Fibroblast of skin of left quadriceps (primary cell): ENCODE data around the gene CHST14.

ENCODE experiments used
- DNase-seq, 2 experiments: peaks; one replicate each; pipeline ENCODE4 v3.0.0-alpha.2; 2013; ENCODE audit warnings: low read depth in 2 of 2

Gene CHST14, protein sequence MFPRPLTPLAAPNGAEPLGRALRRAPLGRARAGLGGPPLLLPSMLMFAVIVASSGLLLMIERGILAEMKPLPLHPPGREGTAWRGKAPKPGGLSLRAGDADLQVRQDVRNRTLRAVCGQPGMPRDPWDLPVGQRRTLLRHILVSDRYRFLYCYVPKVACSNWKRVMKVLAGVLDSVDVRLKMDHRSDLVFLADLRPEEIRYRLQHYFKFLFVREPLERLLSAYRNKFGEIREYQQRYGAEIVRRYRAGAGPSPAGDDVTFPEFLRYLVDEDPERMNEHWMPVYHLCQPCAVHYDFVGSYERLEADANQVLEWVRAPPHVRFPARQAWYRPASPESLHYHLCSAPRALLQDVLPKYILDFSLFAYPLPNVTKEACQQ

DNA sequence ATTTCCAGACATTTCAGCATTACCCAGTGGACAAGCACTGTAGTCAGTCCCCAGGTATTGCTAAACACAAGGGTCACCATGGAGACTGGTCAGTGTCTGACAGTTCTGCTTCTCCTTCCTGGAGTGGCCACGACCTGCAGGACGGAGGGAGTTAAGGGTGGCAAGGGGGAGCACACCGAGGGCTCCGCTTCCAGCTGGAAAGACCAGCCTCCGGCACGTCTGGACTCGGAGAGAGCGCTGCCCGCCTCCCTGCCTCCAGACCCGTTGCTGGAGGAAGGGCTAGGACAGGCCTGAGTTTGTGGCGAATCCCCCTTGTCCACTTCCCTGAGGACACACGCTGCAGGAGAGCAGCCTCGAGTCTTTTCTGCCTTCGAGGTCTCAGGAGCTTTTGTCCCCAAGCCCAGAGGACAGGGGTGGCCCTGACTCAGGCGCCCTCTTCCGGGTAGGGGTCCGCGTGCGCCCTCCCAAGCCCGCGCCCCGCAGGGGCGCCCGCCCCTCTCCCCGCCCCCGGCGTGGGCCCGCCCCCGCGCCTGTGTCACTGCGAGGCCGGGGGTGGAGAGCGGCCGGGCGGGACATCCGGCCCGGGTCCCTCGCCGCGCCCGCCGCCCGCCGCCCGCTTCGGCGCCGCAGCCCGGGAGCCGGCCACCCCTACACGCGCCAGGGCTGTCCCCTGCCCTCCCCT is at the start of gene CHST14:
TSS of gene CHST14 (plus strand) at position 562 of the 682 bp plus-strand sequence. CDS start 230 bp downstream, outside the sequence.
- DNase-seq: peak in 1 of 2 experiments; percentile 12

DNA sequence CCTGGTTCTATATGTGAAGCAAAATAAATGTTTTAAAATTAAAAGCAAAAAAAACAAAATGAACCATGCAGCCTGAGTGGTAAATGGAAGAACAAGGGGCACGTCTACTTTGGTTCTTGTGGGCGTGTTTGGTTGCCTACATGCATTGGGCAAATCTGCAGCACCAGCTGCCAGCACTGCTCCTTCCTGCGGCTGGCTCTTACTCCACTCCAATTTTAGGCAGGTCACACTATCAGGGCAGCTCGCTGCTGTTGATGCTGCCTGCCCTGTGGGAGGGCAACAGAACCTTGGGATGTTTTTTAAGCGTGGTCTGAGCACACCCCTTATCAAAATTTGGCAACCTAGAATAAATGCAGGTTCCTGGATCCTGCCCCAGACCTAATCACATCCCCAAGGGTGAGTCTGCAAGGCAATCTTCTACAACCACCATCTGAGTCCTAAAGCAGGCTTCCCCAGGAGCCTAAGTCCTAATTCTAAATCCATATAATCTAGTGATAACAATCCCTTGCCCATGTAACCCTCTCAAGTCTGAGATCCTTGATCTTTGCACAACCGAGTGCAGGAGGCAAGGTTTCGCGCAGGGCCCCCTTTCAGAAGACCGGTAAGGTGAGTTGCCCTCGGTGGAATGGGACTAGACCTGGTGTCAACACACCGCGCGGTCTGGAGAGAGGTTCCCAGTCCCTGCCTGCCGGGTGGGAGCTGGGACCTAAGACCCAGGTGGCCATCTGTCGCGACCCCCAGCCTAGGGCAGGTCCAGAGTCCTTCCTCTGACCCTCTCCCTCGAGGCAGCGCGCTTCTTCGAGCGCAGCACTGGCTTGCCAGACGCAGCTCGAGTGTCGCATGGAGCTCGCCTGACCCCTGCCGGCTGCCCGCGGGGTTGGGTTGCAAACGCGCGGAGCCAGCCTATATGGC is 49.3 kb upstream of the CHST14 start:
- peak in 1 of 2 experiments; percentile 29 for DNase-seq

DNA sequence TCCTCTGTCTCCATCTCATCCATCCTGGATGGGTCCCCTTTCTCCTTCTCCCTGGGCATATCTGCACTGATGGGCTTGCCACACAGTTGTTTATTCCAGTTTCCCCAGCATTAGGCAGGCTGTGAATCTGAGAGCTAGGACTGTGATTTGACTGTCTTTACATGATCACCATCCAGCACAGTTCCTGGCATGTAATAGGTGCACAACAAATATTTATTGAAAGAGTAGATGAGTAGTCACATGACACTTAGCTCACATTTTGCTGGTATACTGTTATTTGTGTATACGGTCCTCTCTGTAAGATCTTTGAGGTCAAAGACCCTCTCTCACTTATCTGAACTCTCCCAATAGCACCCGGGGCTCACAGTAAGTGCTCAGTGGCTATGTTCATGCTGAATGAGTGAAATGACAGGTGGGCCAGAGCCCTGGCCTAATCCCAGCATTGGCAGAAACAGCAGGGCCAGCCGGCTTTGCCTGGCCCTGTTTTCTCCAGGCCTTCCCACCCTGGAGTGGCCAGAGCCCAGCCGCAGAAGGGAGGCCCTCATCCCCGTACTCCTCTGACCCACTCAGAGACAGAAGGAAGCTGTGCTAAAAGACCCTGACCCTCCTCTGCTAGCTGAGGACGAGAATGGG is 46.2 kb upstream of the CHST14 start:
- DNase-seq: no peak

DNA sequence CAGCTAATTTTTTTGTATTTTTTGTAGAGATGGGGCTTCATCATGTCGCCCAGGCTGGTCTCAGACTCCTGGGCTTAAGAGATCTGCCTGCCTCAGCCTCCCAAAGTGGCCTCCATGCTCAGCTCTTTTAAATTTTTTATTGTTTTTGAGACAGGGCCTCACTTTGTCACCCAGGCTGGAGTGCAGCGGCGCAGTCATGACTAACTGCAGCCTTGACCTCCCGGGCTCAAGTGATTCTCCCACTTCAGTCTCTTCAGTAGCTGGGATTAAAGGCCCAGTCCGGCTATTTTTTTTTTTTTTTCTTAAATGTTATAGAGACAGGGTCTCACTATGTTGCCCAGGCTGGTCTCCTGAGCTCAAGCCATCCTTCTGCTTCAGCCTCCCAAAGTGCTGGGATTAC is 45.1 kb upstream of the CHST14 start:
- DNase-seq: no peak

DNA sequence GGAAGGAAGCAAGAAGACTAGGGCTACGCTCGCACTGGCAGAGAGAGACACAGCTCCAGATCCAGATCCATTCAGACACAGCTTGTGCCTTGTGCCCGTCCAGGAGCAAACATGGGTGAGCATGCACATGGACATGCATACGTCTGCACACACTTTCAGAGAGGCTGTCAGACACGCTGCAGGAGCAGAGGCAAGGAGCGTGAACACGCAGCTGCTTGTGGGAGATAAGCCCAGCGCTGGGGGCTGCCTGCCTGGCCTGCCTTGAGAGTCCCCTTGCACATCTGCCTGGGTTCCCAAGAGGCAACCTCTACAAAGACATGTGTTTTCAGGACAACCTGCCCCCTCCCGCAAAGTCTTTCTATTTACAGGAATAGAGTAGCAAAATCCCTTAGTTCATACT is 43.6 kb upstream of the CHST14 start:
- DNase-seq: no peak

DNA sequence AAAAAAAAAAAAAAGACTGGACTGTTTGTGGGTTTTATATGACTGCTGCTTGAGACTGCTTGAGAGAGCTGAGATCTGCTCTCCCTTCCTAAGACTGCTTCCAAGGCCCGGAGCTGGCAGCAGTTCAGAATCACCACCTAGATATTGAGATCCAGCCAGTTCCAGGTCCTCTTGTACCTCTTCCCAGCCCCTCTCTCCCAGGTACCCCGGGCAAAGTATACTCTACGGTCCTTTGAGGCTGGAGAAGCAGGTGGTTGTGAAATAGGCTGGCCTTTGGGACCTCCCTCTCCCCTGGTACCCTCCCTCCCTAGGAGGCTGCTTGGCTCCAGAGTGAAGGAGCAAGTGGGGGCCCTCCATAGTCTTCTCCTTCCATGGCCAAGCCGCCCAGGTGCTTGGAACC is 42.6 kb upstream of the CHST14 start:
- DNase-seq: no peak

DNA sequence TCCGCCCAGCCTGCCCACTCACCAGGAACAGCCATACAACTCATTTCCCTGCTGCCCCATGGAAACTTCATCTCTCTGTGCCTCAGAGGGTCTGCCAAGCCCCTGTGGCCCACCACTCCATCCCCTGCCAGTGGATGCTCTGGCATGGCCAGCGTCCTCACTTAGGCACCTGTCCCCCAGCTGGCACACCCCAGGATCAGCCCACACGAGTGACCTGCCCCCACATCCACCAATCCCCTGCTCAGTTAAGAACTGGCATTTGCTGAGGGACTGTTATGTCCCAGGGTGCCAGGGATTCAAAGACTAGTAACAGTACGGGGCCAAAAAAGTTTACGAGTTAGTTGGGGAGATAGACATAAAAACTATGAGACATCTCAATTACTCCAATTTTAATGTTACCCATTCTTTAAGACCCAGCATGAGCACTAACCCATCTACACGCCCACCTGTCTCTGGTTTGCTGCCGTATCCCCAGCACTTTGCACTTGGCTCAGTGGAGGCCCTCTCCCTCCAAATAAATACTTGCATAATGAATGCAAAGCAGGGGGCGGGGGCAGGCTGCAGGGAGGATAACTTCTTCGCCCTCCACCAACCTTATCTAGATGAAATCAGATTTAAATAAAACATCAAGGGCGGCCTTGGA is 41.6 kb upstream of the CHST14 start:
- DNase-seq: no peak

DNA sequence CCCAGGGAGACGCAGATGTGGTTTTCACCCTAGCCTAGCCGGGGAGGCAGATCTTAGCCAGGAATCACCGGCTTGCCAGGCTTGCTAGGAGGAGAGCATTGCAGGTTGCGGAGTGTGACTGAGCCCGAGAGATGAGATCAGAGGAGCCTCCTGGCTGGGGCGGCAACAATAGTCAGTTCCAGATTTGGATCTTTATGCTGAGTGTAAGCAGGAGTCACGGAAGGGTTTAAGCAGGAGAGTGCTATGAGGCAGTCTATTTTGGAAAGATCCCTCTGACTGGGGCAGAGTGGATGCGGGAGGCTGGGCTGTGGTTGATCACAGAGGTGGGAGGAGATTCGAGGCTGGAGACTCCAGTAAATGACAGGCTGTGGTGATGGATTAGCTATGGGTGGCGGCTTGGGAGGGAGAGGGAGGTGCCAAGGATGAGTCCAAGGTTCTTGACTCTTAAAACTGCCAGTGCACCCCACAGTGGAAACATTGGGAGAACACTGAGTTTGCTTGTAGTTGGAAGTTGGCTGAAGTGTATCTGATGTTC is 40.4 kb upstream of the CHST14 start:
- no peak for DNase-seq

DNA sequence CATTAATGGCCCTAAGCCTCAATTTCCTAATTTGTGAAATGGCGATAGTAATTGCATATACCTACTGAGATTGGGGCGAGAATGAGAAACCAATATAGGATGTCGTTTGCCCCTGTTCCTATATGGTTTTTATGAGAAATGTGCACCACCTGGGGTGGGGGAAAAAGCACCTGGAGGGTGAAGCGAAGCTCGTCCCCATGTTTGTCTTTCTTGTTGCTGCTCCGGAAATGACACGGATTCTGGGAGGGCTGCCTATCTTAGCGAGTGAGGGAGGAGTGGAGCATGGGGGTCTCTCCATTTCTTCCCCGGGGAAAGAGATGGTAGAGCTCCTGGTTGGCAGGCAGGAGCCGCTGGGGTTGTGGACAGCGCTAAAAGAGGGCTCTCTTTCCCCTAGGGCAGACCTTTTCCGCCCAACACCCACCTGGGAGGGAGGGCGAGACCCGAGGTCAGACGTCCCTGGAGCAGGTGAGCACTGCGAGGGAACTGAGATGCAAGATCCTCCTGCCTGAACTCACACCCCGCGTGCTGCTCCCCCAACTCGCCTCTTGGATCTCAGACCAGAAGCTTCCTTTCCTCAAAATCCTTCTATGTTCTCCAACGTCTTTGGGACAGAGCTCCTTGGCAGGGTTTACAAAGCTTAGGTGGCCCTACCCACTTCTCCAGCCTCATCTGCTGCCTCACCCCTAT is 35.6 kb upstream of the CHST14 start:
- no peak for DNase-seq

DNA sequence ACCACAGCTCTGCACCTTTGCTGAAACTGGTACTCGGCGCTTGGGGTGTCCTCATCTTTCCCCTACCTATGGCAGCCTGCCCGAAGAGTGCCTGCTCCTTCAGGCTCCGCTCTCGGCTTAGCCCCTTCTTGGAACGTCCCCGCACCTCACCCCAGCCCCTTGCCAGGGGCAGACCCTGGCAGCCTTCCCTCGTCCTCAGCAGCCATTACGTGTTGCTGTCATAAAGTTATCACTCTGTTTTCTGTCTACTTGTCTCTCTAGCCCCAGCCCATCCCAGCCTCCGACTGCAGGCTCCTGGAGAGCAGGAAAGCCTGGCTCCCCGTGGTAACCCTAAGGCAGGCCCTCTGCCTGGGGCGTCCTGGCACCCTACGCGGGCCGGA is 35.1 kb upstream of the CHST14 start:
- no peak for DNase-seq

DNA sequence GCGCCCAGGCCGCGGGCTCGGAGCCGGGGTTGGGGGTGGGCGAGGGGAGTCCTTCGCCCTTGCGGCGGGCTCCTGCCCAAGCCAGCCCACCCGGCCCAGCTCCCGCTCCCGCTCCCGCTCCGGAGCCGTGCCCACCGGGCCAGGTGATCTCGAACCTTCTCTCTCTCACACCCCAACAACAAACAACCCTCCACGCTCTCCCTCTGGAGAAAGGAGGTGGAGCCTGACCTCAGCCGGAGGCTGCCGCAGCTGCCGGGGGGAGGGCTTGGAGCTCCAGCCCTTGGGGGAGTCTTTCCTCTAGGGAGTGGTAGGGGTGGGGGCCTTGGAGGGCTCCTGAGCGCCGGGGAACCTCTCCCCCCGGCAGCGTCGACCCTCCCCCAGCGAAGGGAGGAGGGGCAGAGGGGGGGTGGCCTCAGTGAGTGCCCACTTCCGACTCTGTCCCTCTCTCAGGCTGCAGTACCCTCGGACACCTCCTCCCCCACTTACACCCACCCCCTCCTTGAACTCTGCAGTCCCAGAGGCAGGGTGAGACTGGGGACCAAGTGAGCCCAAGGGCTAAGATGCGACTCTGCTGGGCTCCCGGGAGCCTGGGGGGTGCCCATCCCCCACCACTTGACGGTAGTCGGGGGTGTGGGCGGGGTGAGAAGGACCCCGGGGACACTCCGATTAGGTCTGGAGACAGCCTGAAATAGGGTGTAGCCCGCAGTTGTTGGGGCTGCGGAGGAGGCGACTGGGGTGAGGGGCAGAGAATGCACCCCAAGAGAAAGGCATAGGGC is 34.5 kb upstream of the CHST14 start:
- no peak for DNase-seq

DNA sequence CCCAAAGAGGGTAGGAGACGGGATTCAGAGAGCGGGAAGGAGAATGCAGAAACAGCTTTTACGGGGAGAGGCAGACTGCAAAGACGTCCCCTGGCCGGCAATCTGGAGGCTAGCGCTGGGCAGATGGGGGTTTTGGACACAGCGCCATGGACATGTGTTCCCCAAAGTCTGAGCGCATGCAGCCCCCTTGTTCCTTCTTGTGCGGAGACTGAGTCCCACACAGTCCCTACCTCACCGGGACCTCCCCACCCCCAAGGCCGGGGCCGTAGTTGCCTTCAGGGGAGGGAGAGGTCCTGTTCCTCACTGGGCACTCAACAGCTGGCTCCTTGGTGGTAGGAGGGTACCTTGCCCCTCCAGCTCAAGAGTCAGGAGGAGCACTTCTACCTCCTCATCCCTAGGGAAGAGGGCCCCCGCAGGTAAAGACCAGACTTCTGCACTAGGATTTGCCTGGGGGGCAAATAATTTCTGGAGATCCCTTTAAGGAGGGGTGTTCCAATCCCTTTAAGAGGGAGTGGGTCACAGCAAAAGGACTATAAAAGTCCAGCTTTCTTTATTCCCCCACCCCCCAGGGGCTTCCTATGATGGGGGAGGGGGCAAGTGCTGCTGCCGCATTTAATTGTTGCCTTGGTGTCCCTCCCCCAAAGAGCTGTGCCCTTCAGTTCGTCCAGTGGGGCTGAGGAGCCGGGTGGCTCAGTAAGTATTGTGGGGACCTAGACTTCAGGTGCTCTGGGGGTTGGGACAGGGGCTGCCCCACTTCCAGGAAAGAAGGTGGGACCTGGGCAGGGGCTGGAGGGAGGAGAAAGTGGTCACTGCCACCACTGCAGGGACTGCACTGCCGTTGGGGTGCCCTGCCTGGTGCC is 33.7 kb upstream of the CHST14 start:
- no peak for DNase-seq

DNA sequence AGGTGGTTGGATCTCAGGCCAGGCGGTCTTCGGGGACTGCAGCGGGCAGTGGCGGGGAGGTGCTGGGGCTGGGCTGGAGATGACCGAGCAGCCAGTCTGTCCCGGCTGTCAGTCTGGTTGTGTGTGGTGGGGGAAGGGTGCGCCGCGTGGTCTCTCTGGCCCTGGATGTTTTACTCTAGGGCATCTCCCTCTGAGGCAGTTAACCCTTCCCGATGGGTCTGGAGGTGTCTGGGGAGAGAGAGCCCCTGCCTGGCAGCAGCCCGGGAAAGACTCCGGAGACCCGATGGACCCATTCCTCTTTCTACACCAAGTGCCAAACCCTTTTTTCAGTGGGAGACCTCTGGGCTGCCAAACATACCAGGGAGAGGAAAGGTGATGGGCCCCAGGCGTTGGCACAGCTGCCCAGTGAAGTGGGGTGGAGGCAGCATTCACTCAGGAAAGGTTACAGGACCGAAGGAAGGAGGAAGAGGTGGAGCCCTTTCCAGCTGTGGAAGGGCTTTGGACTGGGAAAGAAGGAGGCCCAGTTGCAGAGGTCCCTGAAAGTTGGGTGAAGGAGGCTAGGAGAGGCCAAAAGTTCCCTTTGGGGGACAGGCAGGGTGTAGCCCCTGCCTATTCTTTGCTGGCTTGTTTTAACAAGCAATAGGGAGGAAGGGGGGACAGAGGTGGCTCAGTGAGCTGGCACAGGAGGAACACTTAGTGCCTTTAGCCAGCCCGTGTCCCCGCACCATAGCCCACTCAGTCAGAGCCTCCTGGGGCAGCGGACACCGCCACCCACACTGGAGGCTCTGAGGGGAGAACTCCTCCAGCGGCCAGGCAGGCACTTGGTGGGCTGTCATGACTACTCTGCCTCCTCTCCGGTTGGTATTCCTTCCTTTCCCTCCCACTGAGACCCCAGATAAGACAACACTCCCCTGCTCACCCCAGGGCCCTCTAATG is 32.8 kb upstream of the CHST14 start:
- DNase-seq: no peak

DNA sequence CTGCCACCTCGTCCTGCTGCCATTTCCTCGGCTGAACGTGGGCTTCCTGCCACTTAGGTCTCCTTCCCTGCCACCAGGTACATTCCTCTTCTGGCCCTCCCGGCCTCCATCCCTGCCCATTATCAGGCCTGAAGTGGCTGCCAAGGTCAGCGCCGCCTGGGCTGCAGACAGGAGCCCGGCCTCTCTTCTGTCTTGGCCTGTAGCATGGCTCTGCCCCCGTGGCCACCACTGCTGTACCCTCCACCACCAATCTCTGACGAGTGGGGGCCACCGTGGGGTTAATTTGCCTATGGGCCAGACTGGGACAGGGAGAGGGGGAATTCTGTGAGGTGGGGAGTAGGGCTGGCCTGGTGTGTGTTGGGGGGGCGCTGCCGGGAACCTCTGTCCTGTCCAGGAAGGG is 32.1 kb upstream of the CHST14 start:
- DNase-seq: no peak

DNA sequence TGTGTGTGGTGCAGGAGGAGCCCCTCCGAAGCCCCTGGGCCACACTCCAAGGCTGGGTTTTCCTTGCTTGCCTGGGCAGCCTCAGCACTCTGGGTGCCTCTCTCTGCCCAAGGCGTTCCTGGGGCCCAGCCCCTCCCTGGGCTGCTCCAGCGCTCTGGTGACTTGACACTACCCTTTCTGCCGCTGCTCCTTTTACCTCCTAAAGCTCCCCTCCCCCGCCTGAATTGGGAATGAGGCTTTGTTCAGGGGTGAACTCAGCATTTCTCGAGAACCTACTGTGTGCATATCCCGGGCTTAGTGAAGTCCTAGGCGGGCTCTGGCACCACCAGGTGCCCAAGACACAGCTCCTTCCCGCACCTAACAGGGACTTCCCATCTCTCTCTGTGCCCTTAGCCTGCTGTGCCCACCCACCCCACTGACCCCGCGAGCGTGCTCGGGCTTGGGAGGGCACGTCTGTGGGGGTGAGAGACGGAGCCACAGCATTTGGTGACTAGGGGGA is 31.3 kb upstream of the CHST14 start:
- DNase-seq: no peak

DNA sequence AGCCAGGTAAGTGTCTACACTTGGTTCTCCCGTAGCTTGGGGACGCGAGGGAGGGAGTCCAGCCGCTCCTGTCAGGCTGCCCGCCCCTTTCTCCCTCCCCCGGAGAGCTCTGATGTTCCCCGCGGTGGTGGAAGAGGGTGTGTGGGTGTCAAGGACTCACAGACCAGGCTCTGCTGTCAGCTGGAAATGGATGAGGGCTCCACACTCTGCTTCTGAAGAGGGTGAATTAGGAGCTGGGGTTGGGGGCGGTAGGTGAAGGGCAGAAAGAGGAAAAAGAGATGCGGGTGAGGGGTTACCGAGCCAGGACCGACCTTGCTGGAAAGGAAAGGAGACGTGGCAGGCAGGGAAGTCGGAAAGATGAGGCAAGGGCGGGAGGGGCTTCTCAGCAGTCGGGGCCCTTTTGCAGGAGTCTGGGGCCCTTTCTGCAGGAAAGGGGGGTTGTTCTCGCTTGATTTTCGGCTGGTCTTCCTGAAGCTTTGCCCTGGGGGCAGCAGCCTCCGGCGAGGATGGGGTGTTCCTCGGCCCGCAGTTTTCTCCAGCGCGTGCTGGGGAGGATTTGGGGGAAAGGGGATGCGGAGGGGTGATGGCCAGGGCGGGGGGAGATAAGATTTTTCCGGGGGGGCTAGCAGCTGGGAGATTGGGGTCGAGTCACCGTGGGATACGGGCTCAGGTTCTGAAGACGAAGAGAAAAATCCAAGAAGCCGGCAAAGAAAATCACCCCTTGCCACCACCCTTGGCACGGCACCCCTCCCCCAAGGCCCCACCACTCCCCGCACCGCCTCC is 30.6 kb upstream of the CHST14 start:
- DNase-seq: no peak
